ENCODE results near the gene C14orf180.

Gene C14orf180

GRCh38 chr14:104572024-104572626 is 7.4 kb upstream of the C14orf180 start:
- no peaks in the 10 kb centered on the region for H3K79me2 ChIP-seq (ENCODE audit: insufficient read depth, low read length)
- no peak overlapping the region for H2AFZ ChIP-seq (ENCODE audit: low read depth, low read length, severe bottlenecking)
- no peak overlapping the region for H3K9ac ChIP-seq (ENCODE audit: low read length)
- H3K9me2 ChIP-seq (replicated peaks; ENCODE audit: insufficient read depth, low read length): no peaks in the 10 kb centered on the region
- H3K4me3 ChIP-seq (ENCODE audit: insufficient read depth, low read length, poor library complexity, severe bottlenecking): no peak overlapping the region
- no peak overlapping the region for H3K27ac ChIP-seq (ENCODE audit: low read depth, low read length)
- no peaks in the 10 kb centered on the region for H3K9me3 ChIP-seq (ENCODE audit: insufficient read depth, low read length)
- H4K20me1 ChIP-seq (ENCODE audit: low read depth, low read length): no peaks in the 10 kb centered on the region
- TF ChIP-seq EZH2phosphoT487 (conservative IDR thresholded peaks at IDR 0.05; ENCODE audit: low read length) (no peak), CTCF (IDR thresholded peaks at IDR 0.05; ENCODE audit: insufficient read depth, low read length, poor library complexity, severe bottlenecking) (no peak)
- H3K36me3 ChIP-seq (ENCODE audit: low read length): no peaks in the 10 kb centered on the region
- no peaks in the 10 kb centered on the region for H3K27me3 ChIP-seq (ENCODE audit: low read length)
- H3K4me2 ChIP-seq (ENCODE audit: low read depth, low read length, poor library complexity, severe bottlenecking): no peak overlapping the region
- no peaks in the 10 kb centered on the region for H3F3A ChIP-seq (ENCODE audit: insufficient read depth)

GRCh38 chr14:104572668-104573067 is 6.9 kb upstream of the C14orf180 start:
- TF ChIP-seq EZH2phosphoT487 (conservative IDR thresholded peaks at IDR 0.05; ENCODE audit: low read length) (no peak), CTCF (IDR thresholded peaks at IDR 0.05; ENCODE audit: insufficient read depth, low read length, poor library complexity, severe bottlenecking) (no peak)
- no peaks in the 10 kb centered on the region for H3K9me2 ChIP-seq (replicated peaks; ENCODE audit: insufficient read depth, low read length)
- H3K9me3 ChIP-seq (ENCODE audit: insufficient read depth, low read length): no peaks in the 10 kb centered on the region

GRCh38 chr14:104573930-104574329 is 5.6 kb upstream of the C14orf180 start:
- no peak overlapping the region for H3K4me2 ChIP-seq (ENCODE audit: low read depth, low read length, poor library complexity, severe bottlenecking)
- TF ChIP-seq EZH2phosphoT487 (conservative IDR thresholded peaks at IDR 0.05; ENCODE audit: low read length) (no peak), CTCF (IDR thresholded peaks at IDR 0.05; ENCODE audit: insufficient read depth, low read length, poor library complexity, severe bottlenecking) (no peak)

More at GRCh38 chr14:104572668-104573067, 6.9 kb upstream of the C14orf180 start:
- Histone ChIP-seq H3K27ac (ENCODE audit: low read depth, low read length) (no peak overlapping the region), H3K4me2 (ENCODE audit: low read depth, low read length, poor library complexity, severe bottlenecking) (no peak overlapping the region), H3K36me3 (ENCODE audit: low read length) (no peaks in the 10 kb centered on the region), H3K27me3 (ENCODE audit: low read length) (no peaks in the 10 kb centered on the region), H3K4me3 (ENCODE audit: insufficient read depth, low read length, poor library complexity, severe bottlenecking) (no peak overlapping the region), H3K79me2 (ENCODE audit: insufficient read depth, low read length) (no peaks in the 10 kb centered on the region), H4K20me1 (ENCODE audit: low read depth, low read length) (no peaks in the 10 kb centered on the region), H2AFZ (ENCODE audit: low read depth, low read length, severe bottlenecking) (no peak overlapping the region), H3K9ac (ENCODE audit: low read length) (no peak overlapping the region), H3F3A (ENCODE audit: insufficient read depth) (no peaks in the 10 kb centered on the region)

More at GRCh38 chr14:104573930-104574329, 5.6 kb upstream of the C14orf180 start:
- Histone ChIP-seq H3K9me2 (replicated peaks; ENCODE audit: insufficient read depth, low read length) (no peaks in the 10 kb centered on the region), H2AFZ (ENCODE audit: low read depth, low read length, severe bottlenecking) (no peak overlapping the region), H3K79me2 (ENCODE audit: insufficient read depth, low read length) (no peaks in the 10 kb centered on the region), H3K4me3 (ENCODE audit: insufficient read depth, low read length, poor library complexity, severe bottlenecking) (no peak overlapping the region), H3K27ac (ENCODE audit: low read depth, low read length) (no peak overlapping the region), H4K20me1 (ENCODE audit: low read depth, low read length) (no peaks in the 10 kb centered on the region), H3K27me3 (ENCODE audit: low read length) (no peaks in the 10 kb centered on the region), H3F3A (ENCODE audit: insufficient read depth) (no peaks in the 10 kb centered on the region), H3K9me3 (ENCODE audit: insufficient read depth, low read length) (no peaks in the 10 kb centered on the region), H3K36me3 (ENCODE audit: low read length) (no peaks in the 10 kb centered on the region), H3K9ac (ENCODE audit: low read length) (no peak overlapping the region)

Data from SU-DHL-6 (cell line).